Astrocyte (in vitro differentiated cells and primary cell): ENCODE data around the gene DOCK10. TPM values are rescaled to one million over a fixed set of nuclear protein-coding genes. Genes with fewer than 3 reads are reported as not detected.

Experiments
- DNase-seq: peaks from one replicate; pipeline ENCODE4 v3.0.0-alpha.2; 2010; ENCODE audit warnings: low read depth
- FAIRE-seq: peaks from 2 replicates; lab custom pipeline; 2011; peaks lifted over from hg19 to GRCh38; lab: Jason Lieb, UNC
- H2AFZ ChIP-seq: 2 replicates; pipeline ENCODE4 v1.6.0; 2012; ENCODE audit warnings: low read depth, low read length, inconsistent platforms
- H3K27ac ChIP-seq: 2 replicates; pipeline ENCODE4 v1.5.1; 2011; ENCODE audit warnings: low read depth, low read length, inconsistent platforms
- H3K27me3 ChIP-seq: 2 replicates; pipeline ENCODE4 v1.6.0; 2011; ENCODE audit warnings: low read length, inconsistent platforms; ENCODE audit not compliant: insufficient read depth
- H3K36me3 ChIP-seq: 2 replicates; pipeline ENCODE4 v1.5.1; 2011; ENCODE audit warnings: low read length, inconsistent platforms; ENCODE audit not compliant: insufficient read depth
- H3K4me1 ChIP-seq: 2 replicates; pipeline ENCODE4 v1.5.1; 2011; ENCODE audit warnings: low read length, inconsistent platforms; ENCODE audit not compliant: insufficient read depth
- H3K4me2 ChIP-seq: 2 replicates; pipeline ENCODE4 v1.6.0; 2012; ENCODE audit warnings: low read length, inconsistent platforms
- H3K4me3 ChIP-seq: 2 replicates; pipeline ENCODE4 v1.5.1; 2011; ENCODE audit warnings: low read depth, mild to moderate bottlenecking, low read length, inconsistent platforms; ENCODE audit not compliant: insufficient read depth
- H3K79me2 ChIP-seq: 2 replicates; pipeline ENCODE4 v1.6.0; 2012; ENCODE audit warnings: mild to moderate bottlenecking, low read length, inconsistent platforms; ENCODE audit not compliant: insufficient read depth
- H3K9ac ChIP-seq: 2 replicates; pipeline ENCODE4 v1.6.0; 2012; ENCODE audit warnings: mild to moderate bottlenecking, low read length, inconsistent platforms
- H3K9me3 ChIP-seq: 2 replicates; pipeline ENCODE4 v1.5.1; 2012; ENCODE audit warnings: low read depth, mild to moderate bottlenecking, low read length, inconsistent platforms; ENCODE audit not compliant: insufficient read depth
- H4K20me1 ChIP-seq: 2 replicates; pipeline ENCODE4 v1.6.0; 2012; ENCODE audit warnings: low read length, inconsistent platforms; ENCODE audit not compliant: insufficient read depth
- H3K27ac Mint-ChIP-seq: one replicate; pipeline ENCODE4 v1.8.0; 2021; ENCODE audit warnings: mild to moderate bottlenecking, mixed read lengths; ENCODE audit not compliant: unreplicated experiment
- H3K27me3 Mint-ChIP-seq: one replicate; pipeline ENCODE4 v1.8.0; 2021; ENCODE audit warnings: low read depth, mixed read lengths; ENCODE audit not compliant: unreplicated experiment
- H3K36me3 Mint-ChIP-seq: one replicate; pipeline ENCODE4 v1.8.0; 2021; ENCODE audit warnings: low read depth, mixed read lengths; ENCODE audit not compliant: unreplicated experiment
- H3K4me1 Mint-ChIP-seq: one replicate; pipeline ENCODE4 v1.8.0; 2021; ENCODE audit warnings: low read depth, mixed read lengths; ENCODE audit not compliant: unreplicated experiment
- H3K4me3 Mint-ChIP-seq: one replicate; pipeline ENCODE4 v1.8.0; 2021; ENCODE audit warnings: mild to moderate bottlenecking, moderate library complexity, mixed read lengths; ENCODE audit not compliant: unreplicated experiment
- H3K9me3 Mint-ChIP-seq: one replicate; pipeline ENCODE4 v1.8.0; 2021; ENCODE audit warnings: mild to moderate bottlenecking, mixed read lengths; ENCODE audit not compliant: unreplicated experiment
- EZH2 ChIP-seq: IDR thresholded peaks from 2 replicates; pipeline ENCODE4 v1.6.1; 2012; ENCODE audit warnings: mild to moderate bottlenecking, low read length, inconsistent platforms; ENCODE audit not compliant: insufficient read depth
- microRNA-seq: library from miRNA; unstranded; fragments of <30 nt; microRNA quantifications from one replicate; pipeline ENCODE4 v1.2.0, GENCODE V29; 2020
- total RNA-seq: library from RNA; stranded (reverse); gene quantifications from 2 replicates; pipeline ENCODE4 v1.2.1, GENCODE V29; 2021
- TF ChIP-seq, protein P1 (sequence below): IDR thresholded peaks from 2 replicates; pipeline ENCODE4 v1.5.1; 2011; ENCODE audit warnings: low read depth, mild to moderate bottlenecking, inconsistent platforms, low read length, moderate library complexity; ENCODE audit not compliant: insufficient read depth

DOCK10 gene
- total RNA-seq, 1 donor from 2014 or later: 7.7 TPM

- Histone ChIP-seq H3K9me3 (no peaks in the 10 kb centered on the region), H3K36me3 (no peaks in the 10 kb centered on the region), H4K20me1 (no peaks in the 10 kb centered on the region), H3K9ac (no peak within 1 kb of the TSS), H2AFZ (no peak within 1 kb of the TSS), H3K4me2 (no peak within 1 kb of the TSS), H3K27ac (no peak within 1 kb of the TSS), H3K79me2 (no peaks in the 10 kb centered on the region), H3K4me3 (no peak within 1 kb of the TSS), H3K4me1 (no peaks in the 10 kb centered on the region), H3K27me3 (no peaks in the 10 kb centered on the region)
- Mint-ChIP-seq H3K4me1 (peaks cover 2% of the 10 kb centered on the region), H3K27ac (no peak within 1 kb of the TSS), H3K9me3 (peaks cover 2% of the 10 kb centered on the region), H3K4me3 (no peak within 1 kb of the TSS), H3K36me3 (no peaks in the 10 kb centered on the region), H3K27me3 (no peaks in the 10 kb centered on the region)
- TF ChIP-seq EZH2: no peak
- TF ChIP-seq, protein P1, sequence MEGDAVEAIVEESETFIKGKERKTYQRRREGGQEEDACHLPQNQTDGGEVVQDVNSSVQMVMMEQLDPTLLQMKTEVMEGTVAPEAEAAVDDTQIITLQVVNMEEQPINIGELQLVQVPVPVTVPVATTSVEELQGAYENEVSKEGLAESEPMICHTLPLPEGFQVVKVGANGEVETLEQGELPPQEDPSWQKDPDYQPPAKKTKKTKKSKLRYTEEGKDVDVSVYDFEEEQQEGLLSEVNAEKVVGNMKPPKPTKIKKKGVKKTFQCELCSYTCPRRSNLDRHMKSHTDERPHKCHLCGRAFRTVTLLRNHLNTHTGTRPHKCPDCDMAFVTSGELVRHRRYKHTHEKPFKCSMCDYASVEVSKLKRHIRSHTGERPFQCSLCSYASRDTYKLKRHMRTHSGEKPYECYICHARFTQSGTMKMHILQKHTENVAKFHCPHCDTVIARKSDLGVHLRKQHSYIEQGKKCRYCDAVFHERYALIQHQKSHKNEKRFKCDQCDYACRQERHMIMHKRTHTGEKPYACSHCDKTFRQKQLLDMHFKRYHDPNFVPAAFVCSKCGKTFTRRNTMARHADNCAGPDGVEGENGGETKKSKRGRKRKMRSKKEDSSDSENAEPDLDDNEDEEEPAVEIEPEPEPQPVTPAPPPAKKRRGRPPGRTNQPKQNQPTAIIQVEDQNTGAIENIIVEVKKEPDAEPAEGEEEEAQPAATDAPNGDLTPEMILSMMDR: no peak
- no peak for FAIRE-seq
- DNase-seq: no peak
Observed at GRCh38 chr2:224716201-224716600, 326.1 kb downstream of the DOCK10 start, which contains the start of gene CCDC195. Gene CCDC195, minus strand, starts transcription at chr2:224716365. Its CDS starts 0 bp downstream, at chr2:224716365.

Small RNA genes lying within 50 kb of the gene (microRNA-seq; reads per million reads assigned to microRNA genes)
- gene MIR4439: not detected
